Heart right ventricle (tissue), 16 donors: ENCODE data around the gene PRKD1. TPM values are rescaled to one million over a fixed set of nuclear protein-coding genes. Genes with fewer than 3 reads are reported as not detected.

Experiments
- ATAC-seq, 8 donors: fragments of 200-7000 bp; cut with Tn5 transposase; one replicate each; pipeline ENCODE4 v1.9.1; 2020; ENCODE audit warnings: mild to moderate bottlenecking in 8 of 8, moderate library complexity in 8 of 8, moderate number of reproducible peaks in 1 of 8
- DNase-seq, 2 donors: peaks; one replicate each; pipeline ENCODE4 v3.0.0-alpha.2; 2020
- H3K27ac ChIP-seq, 10 donors: fragments of 200-600 bp; sonication (generic) in 2 of 10; one replicate each; pipeline versions ENCODE4 v1.5.0 to v1.8.0; 2020 to 2022; ENCODE audit warnings: mild to moderate bottlenecking in 3 of 10
- H3K27me3 ChIP-seq, 7 donors: fragments of 200-600 bp; one replicate each; pipeline ENCODE4 v1.8.0; 2021 to 2022; ENCODE audit warnings: mild to moderate bottlenecking in 2 of 7
- H3K36me3 ChIP-seq, 9 donors: fragments of 200-600 bp; sonication (generic) in 1 of 9; one replicate each; pipeline versions ENCODE4 v1.5.0 to v1.8.0; 2020 to 2022; ENCODE audit warnings: mild to moderate bottlenecking in 2 of 9
- H3K4me1 ChIP-seq, 9 donors: fragments of 200-600 bp; sonication (generic) in 1 of 9; one replicate each; pipeline versions ENCODE4 v1.5.0 to v1.8.0; 2020 to 2022; ENCODE audit warnings: mild to moderate bottlenecking in 4 of 9
- H3K4me3 ChIP-seq, 10 donors: fragments of 200-600 bp; sonication (generic) in 2 of 10; one replicate each; pipeline versions ENCODE4 v1.5.0 to v1.8.0; 2020 to 2022; ENCODE audit warnings: mild to moderate bottlenecking in 7 of 10, moderate library complexity in 2 of 10
- H3K9me3 ChIP-seq, 11 donors: fragments of 200-600 bp in 10 of 11; sonication (generic) in 2 of 11; one replicate each; pipeline versions ENCODE4 v1.5.0 to v1.8.0; 2013 to 2022; ENCODE audit warnings: mild to moderate bottlenecking in 2 of 11, control low read depth in 1 of 11, moderate library complexity in 1 of 11
- WGBS, 2 donors: extraction: QIAGEN DNeasy Blood & Tissue Kit; methylation state at CpG; one replicate each; pipeline ENCODE4 v1.1.7; 2013; ENCODE audit warnings: inconsistent platforms in 1 of 2; 5-methylcytosine and 5-hydroxymethylcytosine counted together
- intact Hi-C, 10 donors: fragments of 100-400 bp; cut with DNase I; formaldehyde crosslinking; loops; one replicate each; pipeline versions ENCODE4 v1.11.1 to v1.14.2; 2022
- polyA plus RNA-seq, 2 donors: library from polyadenylated mRNA; stranded (reverse); fragments of 200-250 nt; gene quantifications; one replicate each; pipeline ENCODE4 v1.2.3, GENCODE V29; 2013
- total RNA-seq, 10 donors: library from RNA; stranded (reverse); fragmentation: NEBNext Ultra II Directional in 3 of 10; extraction: Animal tissue kit (Norgen Biotek cat#: 25700) in 3 of 10; gene quantifications; one replicate each; pipeline versions ENCODE4 v1.2.1 to v1.2.4, GENCODE V29; 2021 to 2023
- TF ChIP-seq, protein P1 (sequence below), 9 donors: fragments of 200-600 bp; sonication (generic) in 2 of 9; IDR thresholded peaks; one replicate each; pipeline versions ENCODE4 v1.5.0 to v1.8.0; 2021 to 2022; ENCODE audit warnings: antibody characterized with exemption in 9 of 9, mild to moderate bottlenecking in 5 of 9, moderate library complexity in 1 of 9
- donor health status: Arrhythmogenic right ventricular cardiomyopathy.
- donor health status: ischemic (EF 13 %, LVEDD 7.1; RV severe dilation, severe dysfunction).
- donor health status: healthy with polysubstance abuse.
- donor health status: DM: no; HTN: yes; CAD: no.
- donor health status: DM: no; HTN: no; CAD: no.
- donor health status: ischemic (EF 25% LVEDD 6.9; RV normal size, moderate dysfunction).
- donor health status: ischemic (EF 25% LVEDD 5.7; RV mildly dilated, moderate dysfunction).
- donor health status: healthy.
- donor health status: DM: yes; HTN: yes; CAD: no.
- donor health status: Ischemic cardiomyopathy.
- donor health status: ischemic (EF 35%, LVEDD 5.7; RV mildly dilated, moderate dysfunction).
- donor health status: nonischemic (EF 11% LVEDD 7.7; RV severe dilation, severe dysfunction).
- donor health status: DM: yes; HTN: yes; CAD: no.
- donor health status: PGD.
- donor health status: ischemic (EF 29% LVEDD 5.4; RV normal size, mild dysfunction).
- donor health status: nonischemic (EF 23%, LVEDD 6.1; RV moderate dilation, normal function).

Gene PRKD1
- total and polyA plus RNA-seq, 12 donors: 1.7 to 4.3 (median 2.5) TPM

DNA sequence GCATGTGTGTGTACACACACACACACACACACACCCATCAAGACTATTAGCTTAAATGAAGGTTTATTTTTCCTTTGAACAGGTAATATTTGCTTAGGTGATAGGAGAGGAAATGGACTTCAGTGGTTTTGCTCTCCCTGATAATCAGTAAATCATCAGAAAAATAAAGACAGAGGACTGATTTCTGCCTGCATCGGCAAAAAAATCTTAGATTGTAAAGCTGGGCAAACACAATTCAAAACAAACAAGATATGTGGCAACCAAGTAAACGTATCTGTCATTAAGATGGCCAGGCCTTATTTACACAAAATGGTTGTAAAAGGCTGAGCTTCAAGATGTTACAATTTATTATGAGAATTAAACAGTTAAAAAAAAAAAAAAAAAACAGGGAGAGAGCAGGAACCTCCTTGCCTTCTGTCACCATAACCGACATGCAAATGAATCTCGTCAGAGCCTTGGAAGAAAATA lies 31.3 kb downstream of the PRKD1 start:
- no peaks in the 10 kb centered on the region for H3K27me3 ChIP-seq
- H3K27ac ChIP-seq: no peak overlapping the region
- H3K4me3 ChIP-seq: no peak overlapping the region
- peaks cover 0 to 11% (median 0%) of the 10 kb centered on the region in 9 donors for H3K4me1 ChIP-seq
- DNase-seq (no peak), ATAC-seq (no peak)
- TF ChIP-seq, protein P1, sequence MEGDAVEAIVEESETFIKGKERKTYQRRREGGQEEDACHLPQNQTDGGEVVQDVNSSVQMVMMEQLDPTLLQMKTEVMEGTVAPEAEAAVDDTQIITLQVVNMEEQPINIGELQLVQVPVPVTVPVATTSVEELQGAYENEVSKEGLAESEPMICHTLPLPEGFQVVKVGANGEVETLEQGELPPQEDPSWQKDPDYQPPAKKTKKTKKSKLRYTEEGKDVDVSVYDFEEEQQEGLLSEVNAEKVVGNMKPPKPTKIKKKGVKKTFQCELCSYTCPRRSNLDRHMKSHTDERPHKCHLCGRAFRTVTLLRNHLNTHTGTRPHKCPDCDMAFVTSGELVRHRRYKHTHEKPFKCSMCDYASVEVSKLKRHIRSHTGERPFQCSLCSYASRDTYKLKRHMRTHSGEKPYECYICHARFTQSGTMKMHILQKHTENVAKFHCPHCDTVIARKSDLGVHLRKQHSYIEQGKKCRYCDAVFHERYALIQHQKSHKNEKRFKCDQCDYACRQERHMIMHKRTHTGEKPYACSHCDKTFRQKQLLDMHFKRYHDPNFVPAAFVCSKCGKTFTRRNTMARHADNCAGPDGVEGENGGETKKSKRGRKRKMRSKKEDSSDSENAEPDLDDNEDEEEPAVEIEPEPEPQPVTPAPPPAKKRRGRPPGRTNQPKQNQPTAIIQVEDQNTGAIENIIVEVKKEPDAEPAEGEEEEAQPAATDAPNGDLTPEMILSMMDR (IDR thresholded peaks at IDR 0.05): no peak
- no peaks in the 10 kb centered on the region for H3K36me3 ChIP-seq
- peaks cover 0 to 6% (median 0%) of the 10 kb centered on the region in 11 donors for H3K9me3 ChIP-seq
- WGBS, 2 donors: 89 to 92% methylated on average over 4 of the region's 4 CpGs
- intact Hi-C loops: no loop called here

DNA sequence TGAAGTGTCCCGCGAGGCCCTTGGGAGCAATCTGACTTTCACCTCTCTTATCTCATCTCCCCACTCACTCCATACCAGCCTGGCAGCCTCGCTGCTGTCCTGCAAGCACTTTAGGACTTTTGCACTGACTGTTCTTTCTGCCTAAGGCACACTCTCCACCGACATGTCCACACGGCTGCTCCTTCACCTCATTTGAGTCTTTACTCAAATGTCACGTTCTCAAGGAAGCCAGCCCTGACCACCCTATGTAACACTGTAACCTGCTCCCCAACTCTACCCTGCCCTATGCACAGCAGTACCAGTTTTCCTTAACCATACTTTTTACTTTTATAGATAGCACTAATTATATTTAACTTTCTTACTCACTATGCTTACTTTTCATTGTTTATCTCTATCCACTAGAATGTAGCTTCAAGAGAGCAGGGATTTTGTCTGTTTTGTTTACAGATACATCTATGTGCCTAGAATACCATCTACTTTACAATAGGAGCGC lies 32.0 kb downstream of the PRKD1 start:
- no peaks in the 10 kb centered on the region for H3K36me3 ChIP-seq
- no peaks in the 10 kb centered on the region for H3K27me3 ChIP-seq
- no peaks in the 10 kb centered on the region for H3K9me3 ChIP-seq
- TF ChIP-seq, protein P1 (IDR thresholded peaks at IDR 0.05): no peak
- H3K27ac ChIP-seq: no peak overlapping the region
- ATAC-seq (peak in 3 of 8 donors; percentile 25 to 44 (median 41)), DNase-seq (no peak)
- H3K4me3 ChIP-seq: no peak overlapping the region
- intact Hi-C loops: no loop called here
- 53 to 63% methylated on average over 7 of the region's 7 CpGs for WGBS, 2 donors
- peaks cover 0 to 11% (median 0%) of the 10 kb centered on the region in 9 donors for H3K4me1 ChIP-seq

DNA sequence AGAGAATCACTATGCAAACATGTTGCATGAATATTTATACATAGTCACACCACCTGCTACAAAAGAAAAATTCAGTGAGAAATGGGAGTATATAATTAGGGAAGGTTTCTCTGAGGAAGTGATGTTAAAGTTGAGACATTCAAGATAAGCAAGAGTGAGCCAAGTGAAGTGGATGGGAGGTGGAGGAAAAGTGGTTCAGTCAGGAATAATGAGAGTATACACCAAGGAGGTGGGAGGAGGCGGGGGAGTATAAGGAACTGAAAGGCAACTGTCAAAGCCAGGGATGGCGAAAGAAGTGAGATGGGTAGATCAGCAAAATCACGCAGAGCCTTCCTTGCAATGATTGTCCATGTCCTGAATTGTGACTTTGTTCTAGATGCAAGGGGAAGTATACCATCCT lies 33.7 kb downstream of the PRKD1 start:
- intact Hi-C loops: no loop called here
- no peak for ATAC-seq
- no peak for DNase-seq
- Histone ChIP-seq H3K27ac (no peak overlapping the region), H3K4me3 (no peak overlapping the region), H3K9me3 (no peaks in the 10 kb centered on the region), H3K4me1 (peaks cover 0 to 11% (median 0%) of the 10 kb centered on the region in 9 donors), H3K36me3 (no peaks in the 10 kb centered on the region), H3K27me3 (no peaks in the 10 kb centered on the region)
- WGBS, 2 donors: 93 to 95% methylated on average over 3 of the region's 3 CpGs
- TF ChIP-seq, protein P1 (IDR thresholded peaks at IDR 0.05): no peak

DNA sequence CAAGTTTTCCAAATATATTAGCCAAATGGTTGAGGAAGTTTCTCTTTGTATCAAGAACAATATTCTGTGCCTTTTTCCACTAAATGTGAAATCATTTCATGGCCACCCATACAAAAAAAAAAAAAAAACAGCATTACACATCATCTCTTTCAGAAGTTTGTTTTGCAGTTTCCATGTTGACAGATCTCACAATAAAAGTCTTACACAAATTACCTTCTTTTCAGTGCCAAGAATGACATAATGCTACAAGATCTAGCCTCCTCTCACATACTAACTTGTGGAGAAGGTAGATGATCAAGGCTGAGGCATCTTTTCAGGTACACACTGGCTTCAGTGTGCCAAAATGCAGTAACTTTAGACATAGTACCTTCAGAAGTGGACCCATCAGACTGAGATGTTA lies 35.3 kb downstream of the PRKD1 start:
- peaks cover 0 to 11% (median 0%) of the 10 kb centered on the region in 9 donors for H3K4me1 ChIP-seq
- no peaks in the 10 kb centered on the region for H3K9me3 ChIP-seq
- DNase-seq: no peak
- intact Hi-C loops: no loop called here
- ATAC-seq: no peak
- no peaks in the 10 kb centered on the region for H3K27me3 ChIP-seq
- no peak overlapping the region for H3K4me3 ChIP-seq
- H3K36me3 ChIP-seq: no peaks in the 10 kb centered on the region
- TF ChIP-seq, protein P1 (IDR thresholded peaks at IDR 0.05): no peak
- H3K27ac ChIP-seq: no peak overlapping the region
